WERI-Rb-1 (cell line): ENCODE results near the gene ARHGEF9.

Source experiments
- DNase-seq: peaks from one replicate; pipeline ENCODE4 v3.0.0-alpha.2; 2020
- H3K27ac ChIP-seq: fragments of 250-450 bp; sonication (Bioruptor Pico); 2 replicates; pipeline ENCODE4 v1.5.1; 2020; ENCODE audit warnings: mild to moderate bottlenecking, moderate library complexity
- H3K27me3 ChIP-seq: fragments of 250-450 bp; sonication (Bioruptor Pico); 2 replicates; pipeline ENCODE4 v1.5.1; 2021; ENCODE audit warnings: mild to moderate bottlenecking, low read depth, moderate library complexity; ENCODE audit not compliant: insufficient read depth, severe bottlenecking
- H3K36me3 ChIP-seq: fragments of 250-450 bp; sonication (Bioruptor Pico); 2 replicates; pipeline ENCODE4 v1.5.1; 2020; ENCODE audit warnings: mild to moderate bottlenecking, moderate library complexity
- H3K4me3 ChIP-seq: 2 replicates; pipeline ENCODE4 v1.5.1; 2011; ENCODE audit warnings: low read depth, mild to moderate bottlenecking, control low read depth, low read length
- H3K9me3 ChIP-seq: fragments of 250-450 bp; sonication (Bioruptor Pico); 2 replicates; pipeline ENCODE4 v1.5.1; 2021; ENCODE audit warnings: mild to moderate bottlenecking, moderate library complexity; ENCODE audit not compliant: severe bottlenecking
- CTCF ChIP-seq: IDR thresholded peaks from 2 replicates; pipeline ENCODE4 v1.5.1; 2011; ENCODE audit warnings: low read depth, mild to moderate bottlenecking, control low read depth, inconsistent platforms, low read length

The ARHGEF9 gene

GRCh38 chrX:63675716-63676115, 109.3 kb downstream of the ARHGEF9 start:
- Histone ChIP-seq H3K36me3 (peaks cover 66% of the 10 kb centered on the region), H3K27ac (no peak overlapping the region), H3K4me3 (no peak overlapping the region), H3K27me3 (no peaks in the 10 kb centered on the region), H3K9me3 (no peaks in the 10 kb centered on the region)
- no peak for DNase-seq
- TF ChIP-seq CTCF, result no peak

DNA sequence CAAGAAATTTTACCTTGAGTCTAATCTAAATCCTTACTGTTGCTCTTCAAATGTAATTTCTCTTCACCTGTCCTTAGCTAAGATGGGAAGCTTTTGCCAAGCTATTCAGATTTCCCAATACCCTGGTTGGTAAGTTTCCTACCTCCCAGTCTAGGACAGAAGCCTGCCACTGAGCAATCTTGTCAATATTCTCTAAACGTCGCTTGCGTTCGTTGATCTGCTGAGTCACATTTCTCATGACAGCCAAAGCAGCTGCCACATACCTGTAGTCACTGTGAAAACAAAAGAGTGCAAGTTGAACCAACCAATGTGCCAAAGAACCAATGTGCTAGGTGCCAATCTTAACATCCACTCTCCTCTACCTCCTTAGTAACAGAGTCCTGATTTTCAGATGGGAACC, 111.1 kb downstream of the ARHGEF9 start:
- H3K36me3 ChIP-seq, result peaks cover 69% of the 10 kb centered on the region
- no peak overlapping the region for H3K4me3 ChIP-seq
- no peaks in the 10 kb centered on the region for H3K9me3 ChIP-seq
- no peak for TF ChIP-seq CTCF
- DNase-seq, result no peak
- no peaks in the 10 kb centered on the region for H3K27me3 ChIP-seq
- H3K27ac ChIP-seq, result no peak overlapping the region

DNA sequence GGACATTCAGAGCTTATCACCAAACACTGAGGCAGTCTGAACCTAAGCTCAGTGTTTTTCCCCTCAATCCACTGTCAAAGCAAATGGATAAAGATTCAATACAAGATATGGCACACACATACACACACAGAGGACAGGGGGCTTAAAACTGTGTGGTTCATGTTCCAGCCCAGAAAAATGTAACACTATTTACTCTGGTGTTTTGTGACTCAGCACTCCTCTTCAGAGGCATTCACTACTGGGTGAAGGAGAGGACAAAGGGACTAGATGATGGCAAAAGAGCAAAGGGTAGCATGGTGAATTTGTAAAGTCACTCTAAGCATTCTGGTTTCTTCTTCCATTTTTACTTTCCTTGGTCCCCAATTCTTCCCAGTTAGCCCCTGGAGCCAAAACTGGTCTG, 120.3 kb downstream of the ARHGEF9 start:
- peaks cover 22% of the 10 kb centered on the region for H3K36me3 ChIP-seq
- H3K4me3 ChIP-seq, result no peak overlapping the region
- H3K27me3 ChIP-seq, result no peaks in the 10 kb centered on the region
- no peaks in the 10 kb centered on the region for H3K9me3 ChIP-seq
- DNase-seq, result no peak
- no peak overlapping the region for H3K27ac ChIP-seq
- TF ChIP-seq CTCF, result no peak

DNA sequence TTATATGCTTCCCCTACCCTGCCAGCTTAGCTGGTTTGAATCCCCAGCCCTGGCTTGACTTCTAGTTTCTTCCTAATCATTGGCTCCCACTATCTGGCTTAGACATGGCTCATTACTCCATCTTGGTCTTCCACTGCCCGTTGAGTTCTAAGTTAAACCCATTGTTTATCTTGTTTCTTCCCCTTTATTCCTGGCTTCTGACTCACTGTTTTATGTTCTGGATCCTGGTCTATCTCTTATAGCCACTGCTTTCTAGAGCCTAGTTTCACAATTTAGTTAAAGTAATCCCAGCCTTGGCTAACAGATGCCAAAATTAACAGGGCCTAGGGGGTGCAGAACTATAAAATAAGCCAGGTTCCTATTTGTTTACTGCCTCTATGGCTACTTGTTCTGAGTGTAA, 120.9 kb downstream of the ARHGEF9 start:
- Histone ChIP-seq H3K4me3 (no peak overlapping the region), H3K27me3 (no peaks in the 10 kb centered on the region), H3K9me3 (no peaks in the 10 kb centered on the region), H3K27ac (no peak overlapping the region), H3K36me3 (peaks cover 17% of the 10 kb centered on the region)
- no peak for DNase-seq
- TF ChIP-seq CTCF, result no peak

GRCh38 chrX:63661676-63662075, 123.3 kb downstream of the ARHGEF9 start:
- peaks cover 21% of the 10 kb centered on the region for H3K36me3 ChIP-seq
- H3K27me3 ChIP-seq, result no peaks in the 10 kb centered on the region
- no peaks in the 10 kb centered on the region for H3K9me3 ChIP-seq
- DNase-seq, result no peak
- TF ChIP-seq CTCF, result no peak
- H3K27ac ChIP-seq, result no peak overlapping the region
- H3K4me3 ChIP-seq, result no peak overlapping the region

GRCh38 chrX:63658920-63659319, 126.1 kb downstream of the ARHGEF9 start:
- Histone ChIP-seq H3K36me3 (peaks cover 31% of the 10 kb centered on the region), H3K9me3 (no peaks in the 10 kb centered on the region)
- DNase-seq, result no peak

More at GRCh38 chrX:63658920-63659319, 126.1 kb downstream of the ARHGEF9 start:
- no peak overlapping the region for H3K27ac ChIP-seq
- H3K4me3 ChIP-seq, result no peak overlapping the region
- no peak for TF ChIP-seq CTCF
- no peaks in the 10 kb centered on the region for H3K27me3 ChIP-seq
